ENCODE measurements around the gene THG1L.

- TF ChIP-seq, protein P1, sequence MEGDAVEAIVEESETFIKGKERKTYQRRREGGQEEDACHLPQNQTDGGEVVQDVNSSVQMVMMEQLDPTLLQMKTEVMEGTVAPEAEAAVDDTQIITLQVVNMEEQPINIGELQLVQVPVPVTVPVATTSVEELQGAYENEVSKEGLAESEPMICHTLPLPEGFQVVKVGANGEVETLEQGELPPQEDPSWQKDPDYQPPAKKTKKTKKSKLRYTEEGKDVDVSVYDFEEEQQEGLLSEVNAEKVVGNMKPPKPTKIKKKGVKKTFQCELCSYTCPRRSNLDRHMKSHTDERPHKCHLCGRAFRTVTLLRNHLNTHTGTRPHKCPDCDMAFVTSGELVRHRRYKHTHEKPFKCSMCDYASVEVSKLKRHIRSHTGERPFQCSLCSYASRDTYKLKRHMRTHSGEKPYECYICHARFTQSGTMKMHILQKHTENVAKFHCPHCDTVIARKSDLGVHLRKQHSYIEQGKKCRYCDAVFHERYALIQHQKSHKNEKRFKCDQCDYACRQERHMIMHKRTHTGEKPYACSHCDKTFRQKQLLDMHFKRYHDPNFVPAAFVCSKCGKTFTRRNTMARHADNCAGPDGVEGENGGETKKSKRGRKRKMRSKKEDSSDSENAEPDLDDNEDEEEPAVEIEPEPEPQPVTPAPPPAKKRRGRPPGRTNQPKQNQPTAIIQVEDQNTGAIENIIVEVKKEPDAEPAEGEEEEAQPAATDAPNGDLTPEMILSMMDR (IDR thresholded peaks at IDR 0.05): no peak
- no peak for TF ChIP-seq EZH2 (IDR thresholded peaks at IDR 0.05; ENCODE audit: borderline replicate concordance, insufficient read depth, low read depth, low read length, poor library complexity, severe bottlenecking)
Measured at GRCh38 chr5:157714596-157714864, 16.7 kb upstream of the THG1L start.

Data from B cell (primary cell).